Caco-2 (cell line): ENCODE measurements around the gene EPHB4. TPM values are rescaled to one million over a fixed set of nuclear protein-coding genes. Genes with fewer than 3 reads are reported as not detected.

Experiments
- BruUV-seq: library from RNA; stranded (reverse); fragments of 400-500 nt; replicated peaks from 2 replicates; lab custom pipeline; 2021; lab: Mats Ljungman, UMichigan
- CTCF ChIA-PET: fragments of 300-600 bp; sonication (Branson Sonifier 250); formaldehyde crosslinking; loops from one replicate; lab custom pipeline; 2022; ENCODE audit warnings: antibody characterized with exemption; lab: Charles Lee
- POLR2A ChIA-PET: fragments of 300-600 bp; sonication (Branson Sonifier 250); formaldehyde crosslinking; loops from one replicate; lab custom pipeline; 2022; ENCODE audit warnings: antibody characterized with exemption; lab: Charles Lee
- DNase-seq, 2 experiments: peaks; one replicate each; pipeline versions ENCODE4 v3.0.0 to v3.0.0-alpha.2; 2020 to 2022
- H3K27me3 ChIP-seq: replicated peaks from 2 replicates; pipeline ENCODE4 v1.6.0; 2011; ENCODE audit warnings: low read length; ENCODE audit not compliant: control insufficient read depth, insufficient read depth
- H3K36me3 ChIP-seq: 2 replicates; pipeline ENCODE4 v1.5.1; 2011; ENCODE audit warnings: low read length; ENCODE audit not compliant: control insufficient read depth, insufficient read depth
- H3K4me1 ChIP-seq: fragments of 250-450 bp; sonication (Bioruptor Pico); 2 replicates; pipeline ENCODE4 v1.5.1; 2020; ENCODE audit warnings: mild to moderate bottlenecking
- H3K4me3 ChIP-seq: 2 replicates; pipeline ENCODE4 v1.5.1; 2011; ENCODE audit warnings: low read depth, mild to moderate bottlenecking, control low read depth, low read length
- H3K9me3 ChIP-seq: fragments of 250-450 bp; sonication (Bioruptor Pico); 2 replicates; pipeline ENCODE4 v1.5.1; 2020; ENCODE audit warnings: mild to moderate bottlenecking, moderate library complexity
- H3K27ac Mint-ChIP-seq: one replicate; pipeline ENCODE4 v1.8.0; 2022; ENCODE audit warnings: mixed read lengths; ENCODE audit not compliant: unreplicated experiment
- H3K27me3 Mint-ChIP-seq: one replicate; pipeline ENCODE4 v1.8.0; 2022; ENCODE audit warnings: mixed read lengths; ENCODE audit not compliant: insufficient read depth, unreplicated experiment
- H3K36me3 Mint-ChIP-seq: one replicate; pipeline ENCODE4 v1.8.0; 2022; ENCODE audit warnings: mild to moderate bottlenecking, mixed read lengths; ENCODE audit not compliant: insufficient read depth, unreplicated experiment
- H3K4me1 Mint-ChIP-seq: one replicate; pipeline ENCODE4 v1.8.0; 2022; ENCODE audit warnings: low read depth, mixed read lengths; ENCODE audit not compliant: unreplicated experiment
- H3K4me3 Mint-ChIP-seq: one replicate; pipeline ENCODE4 v1.8.0; 2022; ENCODE audit warnings: mild to moderate bottlenecking, moderate library complexity, mixed read lengths; ENCODE audit not compliant: unreplicated experiment
- H3K9me3 Mint-ChIP-seq: one replicate; pipeline ENCODE4 v1.8.0; 2022; ENCODE audit warnings: mixed read lengths; ENCODE audit not compliant: unreplicated experiment
- CTCF ChIP-seq, 2 experiments: fragments of 200-600 bp in 1 of 2; IDR thresholded peaks; 1 replicate in 1 of 2; 2 replicates in 1 of 2; pipeline versions ENCODE4 v1.5.1 to v1.8.0; 2011 to 2022; ENCODE audit warnings: antibody characterized with exemption in 1 of 2, control low read depth in 1 of 2, inconsistent platforms in 1 of 2, low read depth in 1 of 2, low read length in 1 of 2, mild to moderate bottlenecking in 1 of 2, moderate library complexity in 1 of 2; ENCODE audit not compliant: insufficient read depth in 1 of 2, severe bottlenecking in 1 of 2, unreplicated experiment in 1 of 2
- intact Hi-C: fragments of 100-400 bp; cut with micrococcal nuclease; formaldehyde crosslinking; loops from one replicate; pipeline ENCODE4 v1.10.0; 2022; ENCODE audit not compliant: unreplicated experiment
- total RNA-seq: library from RNA; stranded (reverse); gene quantifications from 2 replicates; pipeline ENCODE4 v1.2.3, GENCODE V29; 2022

EPHB4 gene
- total RNA-seq, 1 experiment from 2014 or later: 112 TPM

- no peaks in the 10 kb centered on the region for H3K9me3 ChIP-seq
- no peaks in the 10 kb centered on the region for H3K27me3 ChIP-seq
- H3K4me1 ChIP-seq: no peaks in the 10 kb centered on the region
- Mint-ChIP-seq H3K4me1 (peaks cover 6% of the 10 kb centered on the region), H3K9me3 (no peaks in the 10 kb centered on the region), H3K36me3 (no peaks in the 10 kb centered on the region), H3K27me3 (no peaks in the 10 kb centered on the region), H3K27ac (no peak overlapping the region), H3K4me3 (no peak overlapping the region)
- peak in 1 of 2 experiments; percentile 20 for DNase-seq
- TF ChIP-seq CTCF (IDR thresholded peaks at IDR 0.05; ENCODE audit: insufficient read depth in 1 of 2, low read depth in 1 of 2, low read length in 1 of 2, severe bottlenecking in 1 of 2, unreplicated experiment in 1 of 2): no peak
- no TSS peak for BruUV-seq
- H3K4me3 ChIP-seq: no peak overlapping the region
- intact Hi-C loops: no loop called here
- ChIA-PET POLR2A (no interaction called here), CTCF (interaction anchor here (0.6 to 1.5 kb wide), 2 partner anchors 35 to 60 kb away, joined by 3 read pairs; partner anchors contain the start of genes EPHB4 and SLC12A9)
- no peaks in the 10 kb centered on the region for H3K36me3 ChIP-seq
These were observed 35.2 kb downstream of the EPHB4 start for GRCh38 chr7:100791881-100792666.

- Mint-ChIP-seq H3K27me3 (no peaks in the 10 kb centered on the region), H3K4me1 (peaks cover under 1% of the 10 kb centered on the region), H3K27ac (no peak overlapping the region), H3K36me3 (no peaks in the 10 kb centered on the region), H3K9me3 (no peaks in the 10 kb centered on the region), H3K4me3 (no peak overlapping the region)
- DNase-seq: peak in 1 of 2 experiments; percentile 39
- TF ChIP-seq CTCF (IDR thresholded peaks at IDR 0.05; ENCODE audit: insufficient read depth in 1 of 2, low read depth in 1 of 2, low read length in 1 of 2, severe bottlenecking in 1 of 2, unreplicated experiment in 1 of 2): peak; percentile 19 to 37
- Histone ChIP-seq H3K36me3 (no peaks in the 10 kb centered on the region), H3K4me1 (no peaks in the 10 kb centered on the region), H3K27me3 (no peaks in the 10 kb centered on the region), H3K4me3 (no peak overlapping the region), H3K9me3 (peaks cover 4% of the 10 kb centered on the region; the same call in 1 of the 2 replicates)
- POLR2A ChIA-PET: no interaction called here
- CTCF ChIA-PET: interaction anchor here (0.7 to 1.0 kb wide), 3 partner anchors 73 to 156 kb away, joined by 3 to 8 read pairs (median 6); partner anchors contain the start of gene POP7
- intact Hi-C loops: no loop called here
- BruUV-seq: no TSS peak
These were observed 38.3 kb downstream of the EPHB4 start for GRCh38 chr7:100789055-100789454.

- H3K4me3 Mint-ChIP-seq: no peak overlapping the region
- intact Hi-C loops: no loop called here
- no peak for TF ChIP-seq CTCF (IDR thresholded peaks at IDR 0.05; ENCODE audit: insufficient read depth in 1 of 2, low read depth in 1 of 2, low read length in 1 of 2, severe bottlenecking in 1 of 2, unreplicated experiment in 1 of 2)
- POLR2A ChIA-PET: no interaction called here
- H3K27me3 ChIP-seq: no peaks in the 10 kb centered on the region
- no peaks in the 10 kb centered on the region for H3K27me3 Mint-ChIP-seq
- H3K4me1 Mint-ChIP-seq: no peaks in the 10 kb centered on the region
- no peaks in the 10 kb centered on the region for H3K36me3 Mint-ChIP-seq
- BruUV-seq: no TSS peak
- DNase-seq: no peak
- H3K4me1 ChIP-seq: no peaks in the 10 kb centered on the region
- H3K36me3 ChIP-seq: no peaks in the 10 kb centered on the region
- H3K4me3 ChIP-seq: no peak overlapping the region
- H3K9me3 ChIP-seq: peaks cover 11% of the 10 kb centered on the region; the same call in 1 of the 2 replicates
- no peak overlapping the region for H3K27ac Mint-ChIP-seq
- H3K9me3 Mint-ChIP-seq: no peaks in the 10 kb centered on the region
- CTCF ChIA-PET: no interaction called here
These were observed 41.0 kb downstream of the EPHB4 start for GRCh38 chr7:100786323-100786722.
